ENCODE results near the gene RSPH6A.
"Not testable (repeated sequence)": the region's sequence is repeated elsewhere in the genome, so short reads cannot be mapped to it uniquely, and the experiment has no call there.

RSPH6A gene

DNA sequence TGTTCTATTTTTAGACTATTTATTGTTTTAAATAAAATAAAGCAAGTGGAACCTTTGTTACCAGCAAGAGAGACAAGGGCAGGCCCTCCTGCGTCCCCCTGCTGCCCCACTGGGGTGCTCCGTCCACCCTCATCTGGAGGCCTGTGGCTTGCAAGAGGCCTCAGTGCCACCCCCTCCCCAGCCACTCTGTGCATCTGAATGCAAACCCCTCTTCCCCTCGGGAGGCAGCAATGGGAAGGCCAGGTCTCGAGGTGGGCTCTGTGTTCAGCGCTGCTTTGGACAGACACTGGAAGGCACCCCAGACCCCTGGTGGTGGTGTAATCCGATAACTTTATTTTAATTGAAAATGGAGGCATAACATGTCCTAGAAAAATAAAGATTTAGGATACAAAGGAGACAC lies 50.6 kb downstream of the RSPH6A start:
- no peak for DNase-seq

DNA sequence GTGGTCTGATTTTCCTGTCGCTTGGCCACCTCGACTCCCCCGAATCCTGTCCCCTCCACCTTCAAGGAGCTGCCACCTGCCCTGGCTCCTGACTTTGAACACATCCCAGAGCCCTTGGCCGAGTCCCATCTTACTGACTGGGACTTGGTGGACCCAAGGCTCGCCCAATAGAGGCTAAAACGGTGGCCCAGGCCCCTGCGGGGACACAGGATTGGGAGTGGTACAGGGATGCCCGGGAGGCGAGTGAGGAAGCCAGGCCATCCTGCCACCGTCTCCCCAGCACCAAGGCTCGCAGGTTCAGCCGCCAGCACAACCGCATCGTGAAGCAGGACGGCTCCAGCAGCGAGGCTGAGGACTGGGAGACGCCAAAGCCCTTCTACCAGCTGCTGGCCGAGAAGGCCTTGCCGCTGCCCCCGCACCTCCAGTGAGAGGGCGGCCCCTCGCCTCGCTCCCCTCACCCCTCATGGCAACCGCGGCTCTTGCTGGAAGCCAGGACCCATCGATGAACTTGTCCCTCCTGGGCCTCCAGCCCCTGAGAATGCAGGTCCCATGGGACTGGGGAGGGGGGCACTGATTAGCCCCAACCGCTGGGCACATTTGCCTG lies 51.3 kb downstream of the RSPH6A start:
- no peak for DNase-seq

DNA sequence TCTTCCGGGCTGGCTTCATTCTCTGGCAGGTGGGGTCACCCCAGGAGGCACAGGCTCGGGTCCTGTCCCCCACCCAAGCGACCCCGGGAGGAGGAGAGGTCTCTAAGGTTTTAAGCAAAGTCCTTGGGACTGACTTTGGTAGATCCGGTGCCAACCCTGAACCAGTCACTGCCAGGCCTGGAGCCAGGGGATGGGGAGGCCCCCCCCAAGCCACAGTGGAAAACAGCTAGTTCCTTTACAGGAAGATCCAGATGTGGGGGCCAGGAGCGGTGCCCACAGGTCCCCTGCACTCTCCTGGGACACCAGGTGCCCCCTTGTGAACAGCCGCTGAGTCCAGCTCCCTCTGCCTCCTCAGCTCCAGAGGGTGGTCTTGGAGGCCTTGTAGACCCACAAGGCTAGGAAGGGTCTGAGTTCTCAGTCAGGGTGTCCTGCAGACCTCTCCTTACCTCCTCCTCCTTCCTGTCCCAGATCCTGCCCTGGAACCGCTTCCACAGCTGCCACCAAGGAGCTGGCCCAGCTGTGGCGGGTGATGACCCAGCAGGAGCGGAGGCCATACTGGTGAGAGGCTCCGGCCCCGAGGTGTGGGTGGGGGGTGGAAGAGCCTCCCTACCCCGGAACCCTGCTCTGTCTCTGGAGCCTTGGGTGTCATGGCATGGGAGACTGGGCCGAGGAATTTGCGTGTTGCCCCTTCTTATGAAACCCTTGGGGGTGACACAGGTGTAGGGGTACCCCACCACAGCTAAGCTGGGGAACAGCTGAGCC lies 52.1 kb downstream of the RSPH6A start:
- no peak for DNase-seq

DNA sequence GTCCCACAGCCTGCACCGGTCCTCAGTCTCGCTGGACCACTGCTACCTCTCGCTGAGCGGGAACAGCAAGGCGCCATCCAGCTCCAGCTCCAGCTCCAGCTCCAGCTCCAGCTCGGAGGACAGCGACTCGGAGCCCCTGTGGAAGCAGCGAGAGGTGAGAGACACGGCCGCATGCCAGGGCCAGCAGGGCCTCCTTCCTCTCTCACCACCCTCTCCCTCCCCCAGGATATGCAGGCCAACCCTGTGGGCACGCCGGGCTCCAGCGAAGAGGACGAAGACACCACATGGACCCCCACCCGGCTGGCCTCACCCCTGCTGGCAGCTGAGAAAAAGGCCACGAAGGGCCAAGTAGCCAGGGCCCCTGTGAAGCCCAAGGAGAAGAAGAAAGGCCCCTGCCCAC lies 53.4 kb downstream of the RSPH6A start:
- DNase-seq: no peak

DNA sequence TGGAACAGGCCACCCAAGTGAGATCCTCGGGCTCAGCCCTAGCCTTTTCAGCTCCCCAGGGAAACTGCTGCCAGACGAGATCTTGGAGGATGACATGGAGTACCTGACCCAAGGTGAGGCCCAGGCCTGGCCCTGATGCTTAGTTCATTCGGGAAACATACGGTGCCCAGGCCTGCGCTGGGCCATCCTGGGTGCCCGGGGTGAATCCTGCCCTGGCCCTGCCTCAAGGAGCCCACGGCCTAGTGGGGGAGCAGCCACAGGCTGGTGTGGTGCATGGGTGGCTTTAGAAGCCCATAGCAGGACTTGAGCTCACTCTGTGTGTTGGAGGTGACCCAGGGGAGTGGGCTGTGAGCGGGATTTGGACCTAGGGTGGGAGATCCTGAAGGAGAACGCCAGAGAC lies 56.2 kb downstream of the RSPH6A start:
- DNase-seq: no peak

DNA sequence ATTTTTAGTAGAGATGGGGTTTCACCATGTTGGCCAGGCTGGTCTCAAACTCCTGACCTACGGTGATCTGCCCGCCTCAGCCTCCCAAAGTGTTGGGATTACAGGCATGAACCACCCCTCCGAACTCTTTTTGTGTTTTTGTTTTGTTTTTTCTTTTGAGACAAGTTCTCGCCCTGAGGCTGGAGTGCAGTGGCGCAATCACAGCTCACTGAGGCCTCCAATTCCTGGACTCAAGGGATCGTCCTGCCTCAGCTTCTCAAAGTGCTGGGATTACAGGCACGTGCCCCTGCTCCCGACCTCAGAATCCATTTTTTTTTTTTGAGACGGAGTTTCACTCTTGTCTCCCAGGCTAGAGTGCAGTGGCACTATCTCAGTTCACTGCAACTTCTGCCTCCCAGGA lies 57.4 kb downstream of the RSPH6A start:
- no peak for DNase-seq

DNA sequence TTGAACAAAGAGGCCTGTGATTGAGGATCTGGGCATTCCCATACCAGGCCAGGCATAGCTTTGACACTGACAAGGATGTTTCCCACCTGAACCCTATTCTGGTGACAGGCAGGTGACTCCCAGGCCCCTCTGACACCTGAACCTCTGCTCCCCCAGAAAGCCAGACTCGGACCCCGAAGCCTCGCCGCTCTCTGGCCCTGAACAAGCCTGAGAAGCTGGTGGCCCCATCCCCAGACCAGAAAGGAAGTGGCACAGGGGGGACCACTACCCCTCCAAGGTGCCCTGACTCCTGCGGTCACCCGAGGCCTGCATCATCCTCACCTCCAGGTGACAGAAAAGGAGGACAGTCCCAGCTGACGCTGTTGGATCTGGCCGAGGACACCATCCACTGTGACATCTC lies 60.8 kb downstream of the RSPH6A start:
- no peak for DNase-seq

DNA sequence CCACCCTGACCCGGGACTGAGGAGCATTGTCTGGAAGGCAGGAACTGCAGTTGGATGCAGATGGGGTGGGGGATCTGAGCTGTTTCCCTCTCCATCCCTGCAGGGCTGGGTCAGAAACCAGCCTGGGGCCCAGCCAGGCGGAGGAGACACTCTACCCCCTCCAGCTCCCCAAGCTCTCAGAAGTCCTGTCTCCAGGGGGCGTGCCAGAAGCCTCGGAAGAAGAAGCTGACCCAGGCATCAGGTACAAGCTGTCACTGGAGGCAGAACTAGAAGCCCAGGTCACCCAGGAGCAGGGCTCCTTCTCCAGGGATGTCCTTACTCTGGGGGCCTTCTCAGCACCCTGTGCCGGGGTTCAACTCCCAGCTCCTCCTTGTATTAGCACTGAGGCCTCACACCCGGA lies 61.6 kb downstream of the RSPH6A start:
- no peak for DNase-seq

DNA sequence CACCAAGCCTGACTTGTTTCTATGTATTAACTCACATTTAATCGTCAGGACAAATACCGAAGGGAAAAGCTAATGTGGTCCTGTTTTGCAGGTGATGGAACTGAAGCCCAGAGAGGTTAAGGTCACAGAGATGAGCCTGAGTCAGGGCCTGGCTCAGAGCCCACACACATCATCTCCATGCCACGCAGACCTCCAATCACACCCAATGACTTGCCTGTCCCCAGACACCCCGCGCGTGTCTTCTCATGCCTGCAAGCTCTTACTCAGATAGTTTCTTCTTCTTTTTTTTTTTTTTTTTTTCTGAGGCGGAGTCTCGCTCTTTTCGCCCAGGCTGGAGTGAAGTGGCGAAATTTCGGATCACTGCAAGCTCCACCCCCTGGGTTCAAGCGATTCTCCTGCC lies 62.5 kb downstream of the RSPH6A start:
- no peak for DNase-seq

DNA sequence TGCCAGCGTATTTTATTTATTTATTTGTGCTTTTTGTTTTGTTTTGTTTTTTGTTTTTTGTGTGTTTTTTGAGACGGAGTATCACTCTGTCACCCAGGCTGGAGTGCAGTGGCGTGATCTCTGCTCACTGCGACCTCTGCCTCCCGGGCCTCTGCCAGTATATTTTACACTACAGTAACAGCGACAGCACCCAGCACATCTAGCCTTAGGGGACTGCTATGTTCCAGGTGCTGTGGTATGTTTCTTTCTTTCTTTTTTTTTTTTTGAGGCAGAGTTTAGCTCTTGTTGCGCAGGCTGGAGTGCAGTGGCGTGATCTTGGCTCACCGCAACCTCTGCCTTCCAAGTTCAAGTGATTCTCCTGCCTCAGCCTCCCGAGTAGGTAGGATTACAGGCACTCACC lies 63.6 kb downstream of the RSPH6A start:
- DNase-seq: not testable (repeated sequence)

DNA sequence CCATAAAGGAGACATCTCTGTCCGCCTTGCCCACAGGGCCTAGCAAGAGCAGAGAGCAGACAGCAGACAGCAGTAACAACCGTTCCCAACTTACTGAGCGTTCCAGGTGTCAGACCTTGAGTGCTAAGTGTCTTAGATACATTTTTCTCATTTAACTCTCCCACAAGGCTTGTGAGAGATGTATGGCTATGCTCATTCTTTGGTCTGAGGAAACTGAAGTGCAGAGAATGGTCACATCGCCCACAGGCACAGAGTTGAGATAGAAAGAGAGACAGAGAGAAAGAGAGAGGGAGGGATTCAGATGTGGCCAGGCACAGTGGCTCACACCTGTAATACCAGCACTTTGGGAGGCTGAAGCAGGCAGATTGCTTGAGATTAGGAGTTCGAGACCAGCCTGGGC lies 67.6 kb downstream of the RSPH6A start:
- DNase-seq: no peak

DNA sequence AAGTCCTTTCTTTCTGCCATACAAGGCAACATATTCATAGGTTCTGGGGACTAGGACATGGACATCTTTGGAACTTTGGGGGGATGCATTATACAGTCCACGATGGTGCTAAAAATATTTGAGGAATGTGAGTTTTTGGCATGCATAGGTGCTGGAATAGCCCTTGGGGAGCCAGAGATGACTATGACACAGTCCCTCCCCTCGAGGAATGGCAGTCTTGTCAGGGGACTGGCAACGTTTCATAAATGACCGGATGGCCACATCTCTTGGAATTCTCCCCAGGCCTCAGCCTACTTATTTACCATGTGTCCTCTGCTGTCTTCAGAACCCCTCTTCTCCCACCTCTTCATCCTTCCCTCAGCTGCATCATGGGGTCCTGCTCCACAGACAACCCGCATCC lies 68.2 kb downstream of the RSPH6A start:
- DNase-seq: no peak

Measured in NCI-H2081 treated with DMSO at 0.1 percent for 48 hours (cell line).